ENCODE measurements around the gene NPTXR. TPM values are rescaled to one million over a fixed set of nuclear protein-coding genes. Genes with fewer than 3 reads are reported as not detected.

The NPTXR gene
- total and polyA plus RNA-seq, 5 donors: 23.8 to 51.1 (median 32.3) TPM

Other genes starting within 250 kb of the NPTXR start
- 1 to 10 TPM in 2 of 4 donors, under 1 TPM in 2; 0.47 to 1.2 (median 0.98) TPM for gene FAM227A, start 187.6 kb downstream of the NPTXR start, total RNA-seq
- 0.23 TPM for gene FAM227A, start 187.6 kb downstream of the NPTXR start, polyA plus RNA-seq
- 10 to 100 TPM; 35.6 to 45.3 (median 40.9) TPM for gene CBY1, start 187.4 kb downstream of the NPTXR start, total RNA-seq
- 63.0 TPM for gene CBY1, start 187.4 kb downstream of the NPTXR start, polyA plus RNA-seq
- gene TOMM22, start 162.1 kb downstream of the NPTXR start, total RNA-seq: 10 to 100 TPM; 57.8 to 67.3 (median 59.9) TPM
- 41.0 TPM for gene TOMM22, start 162.1 kb downstream of the NPTXR start, polyA plus RNA-seq
- gene JOSD1, start 143.1 kb downstream of the NPTXR start, total RNA-seq: 10 to 100 TPM; 21.4 to 28.6 (median 22.5) TPM
- 14.3 TPM for gene JOSD1, start 143.1 kb downstream of the NPTXR start, polyA plus RNA-seq
- 10 to 100 TPM; 29.1 to 34.5 (median 30.9) TPM for gene GTPBP1, start 138.1 kb downstream of the NPTXR start, total RNA-seq
- gene GTPBP1, start 138.1 kb downstream of the NPTXR start, polyA plus RNA-seq: 19.1 TPM
- gene SUN2, start 88.0 kb downstream of the NPTXR start, total RNA-seq: 100 to 1,000 TPM; 103 to 123 (median 116) TPM
- gene SUN2, start 88.0 kb downstream of the NPTXR start, polyA plus RNA-seq: 61.7 TPM
- 10 to 100 TPM; 10.7 to 13.7 (median 12.7) TPM for gene DNAL4, start 49.9 kb downstream of the NPTXR start, total RNA-seq
- 14.7 TPM for gene DNAL4, start 49.9 kb downstream of the NPTXR start, polyA plus RNA-seq
- gene CBX6, start 28.2 kb upstream of the NPTXR start, total RNA-seq: 10 to 100 TPM; 50.9 to 65.9 (median 56.6) TPM
- gene CBX6, start 28.2 kb upstream of the NPTXR start, polyA plus RNA-seq: 27.0 TPM
- under 1 TPM; 0.23 to 0.94 (median 0.65) TPM for gene APOBEC3A, start 113.6 kb upstream of the NPTXR start, total RNA-seq
- gene APOBEC3A, start 113.6 kb upstream of the NPTXR start, polyA plus RNA-seq: 0.14 TPM
- 1 to 10 TPM; 1.3 to 1.9 (median 1.6) TPM for gene APOBEC3B, start 138.3 kb upstream of the NPTXR start, total RNA-seq
- 2.6 TPM for gene APOBEC3B, start 138.3 kb upstream of the NPTXR start, polyA plus RNA-seq
- 10 to 100 TPM; 25.4 to 41.9 (median 37.9) TPM for gene APOBEC3C, start 170.2 kb upstream of the NPTXR start, total RNA-seq
- 37.4 TPM for gene APOBEC3C, start 170.2 kb upstream of the NPTXR start, polyA plus RNA-seq
- 1 to 10 TPM; 1.2 to 1.9 (median 1.3) TPM for gene APOBEC3D, start 177.1 kb upstream of the NPTXR start, total RNA-seq
- gene APOBEC3D, start 177.1 kb upstream of the NPTXR start, polyA plus RNA-seq: 0.75 TPM
- gene APOBEC3F, start 196.8 kb upstream of the NPTXR start, total RNA-seq: 10 to 100 TPM in 3 of 4 donors, 1 to 10 TPM in 1; 5.1 to 12.9 (median 11.0) TPM
- gene APOBEC3F, start 196.8 kb upstream of the NPTXR start, polyA plus RNA-seq: 14.9 TPM
- 1 to 10 TPM; 6.3 to 9.4 (median 6.9) TPM for gene APOBEC3G, start 233.2 kb upstream of the NPTXR start, total RNA-seq
- gene APOBEC3G, start 233.2 kb upstream of the NPTXR start, polyA plus RNA-seq: 6.2 TPM

Measured in right cardiac atrium (tissue), 5 donors.